GM18517 (cell line): ENCODE data around the gene ZCCHC10.

Source experiments
- ATAC-seq: cut with Tn5 transposase; IDR thresholded peaks from one replicate; pipeline ENCODE4 v1.9.1; 2021; ENCODE audit warnings: mild to moderate bottlenecking, moderate library complexity; ENCODE audit not compliant: unreplicated experiment

ZCCHC10 gene

DNA sequence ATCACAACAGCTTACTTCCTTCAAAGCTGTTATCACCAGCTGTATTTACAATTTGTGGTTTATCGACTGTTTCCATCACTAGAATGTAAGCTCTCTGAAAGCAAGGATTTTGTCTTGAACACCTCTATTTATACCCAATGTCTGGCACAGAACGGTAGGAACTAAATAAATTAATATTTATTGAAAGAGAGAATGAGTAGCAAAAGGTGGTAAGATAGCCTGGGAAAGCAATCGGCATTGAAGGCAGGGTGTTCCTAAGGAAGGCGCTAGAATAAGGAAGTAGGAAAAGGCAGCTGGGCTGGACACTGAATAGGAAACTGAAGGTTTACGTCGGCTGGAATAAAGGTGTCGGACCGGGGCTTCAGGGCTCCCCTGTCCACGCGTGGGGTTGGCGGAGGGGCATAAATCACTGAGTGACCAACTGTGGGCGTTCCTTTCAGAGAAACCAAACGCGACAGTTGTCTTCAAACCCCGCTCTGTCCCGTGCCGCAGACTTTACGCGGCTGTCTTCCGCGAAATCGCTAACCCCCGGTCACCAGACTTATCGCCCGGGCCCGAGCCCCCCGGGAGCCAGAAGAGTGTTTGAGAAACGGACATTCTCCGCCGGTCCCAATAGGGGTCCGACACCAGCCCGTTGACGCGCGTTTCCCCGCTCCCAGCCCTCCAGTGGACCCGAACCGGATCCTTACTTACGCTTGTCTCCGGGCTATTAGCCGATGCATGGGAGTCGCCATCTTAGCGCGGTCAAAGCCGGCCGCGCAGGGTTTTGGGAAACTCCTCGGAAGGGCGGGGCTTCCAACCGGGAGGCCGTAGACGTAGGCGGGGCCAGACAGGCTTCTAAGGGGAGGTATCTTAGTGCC is at the start of gene ZCCHC10:
Gene ZCCHC10, minus strand, starts transcription at position 746 of the 860 bp plus-strand sequence. Its CDS starts 12 bp downstream, at position 734.
- peak; percentile 84 for ATAC-seq

DNA sequence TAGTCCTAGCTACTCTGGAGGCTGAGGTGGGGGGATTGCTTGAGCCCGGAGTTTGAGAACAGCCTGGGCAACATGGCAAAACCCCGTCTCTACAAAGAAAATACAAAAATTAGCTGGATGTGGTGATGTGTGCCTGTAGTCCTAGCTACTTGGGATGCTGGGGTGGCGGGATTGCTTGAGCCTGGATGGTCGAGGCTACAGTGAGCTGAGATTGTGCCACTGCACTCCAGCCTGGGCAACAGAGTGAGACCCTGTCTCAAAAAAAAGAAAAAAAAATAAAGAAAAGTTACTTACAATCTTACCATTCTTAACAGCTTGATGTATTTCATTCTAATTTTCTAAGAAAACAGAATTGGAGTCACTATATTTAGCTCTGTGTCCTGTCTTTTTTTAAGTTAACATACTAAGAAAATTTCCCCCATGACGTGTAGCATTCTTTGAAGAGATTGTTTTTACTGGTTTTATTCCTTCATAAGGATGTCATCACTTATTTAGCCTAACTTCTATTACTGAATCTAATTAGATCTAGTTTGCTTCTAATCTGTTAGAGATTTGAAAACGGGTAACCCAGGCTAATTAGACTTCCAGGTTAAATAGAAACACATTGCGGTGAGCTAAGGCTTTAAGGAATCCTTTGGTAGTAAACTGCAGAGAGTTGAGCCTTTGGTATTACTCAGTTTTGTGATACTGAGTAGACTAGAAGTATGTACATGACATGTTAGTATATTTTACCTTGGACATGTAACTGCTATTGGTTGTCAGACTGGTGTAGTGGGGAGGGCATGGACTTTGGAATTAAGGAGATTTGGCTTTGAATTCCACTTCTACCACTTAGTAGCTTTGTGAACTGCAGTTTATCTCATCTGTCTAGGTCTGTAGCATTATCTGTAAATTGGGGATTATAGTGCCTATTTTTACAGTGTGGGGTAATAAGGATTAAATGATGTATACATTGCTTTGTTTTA is 49.5 kb upstream of the ZCCHC10 start:
- ATAC-seq = no peak

DNA sequence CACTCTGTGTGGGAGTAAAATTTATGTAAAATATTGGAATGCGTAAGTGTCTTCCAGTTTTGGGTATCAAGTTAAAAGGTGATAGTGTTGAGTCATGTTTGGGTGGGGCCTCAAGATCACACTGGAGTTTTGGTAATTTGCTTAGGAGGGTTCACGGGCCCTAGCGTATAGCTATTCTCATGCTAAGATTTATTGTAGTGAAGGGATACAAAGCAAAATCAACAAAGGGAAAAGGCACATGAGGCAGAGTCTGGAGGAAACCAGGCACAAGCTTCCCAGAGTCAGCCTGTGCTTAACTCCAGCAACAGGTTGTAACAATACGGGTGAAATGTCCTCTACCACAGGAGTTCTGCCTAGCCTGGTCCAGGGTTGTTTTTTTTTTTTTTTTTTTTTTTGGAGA is 45.7 kb upstream of the ZCCHC10 start:
- no peak for ATAC-seq

GRCh38 chr5:133066045-133066444 is 39.7 kb upstream of the ZCCHC10 start:
- no peak for ATAC-seq

DNA sequence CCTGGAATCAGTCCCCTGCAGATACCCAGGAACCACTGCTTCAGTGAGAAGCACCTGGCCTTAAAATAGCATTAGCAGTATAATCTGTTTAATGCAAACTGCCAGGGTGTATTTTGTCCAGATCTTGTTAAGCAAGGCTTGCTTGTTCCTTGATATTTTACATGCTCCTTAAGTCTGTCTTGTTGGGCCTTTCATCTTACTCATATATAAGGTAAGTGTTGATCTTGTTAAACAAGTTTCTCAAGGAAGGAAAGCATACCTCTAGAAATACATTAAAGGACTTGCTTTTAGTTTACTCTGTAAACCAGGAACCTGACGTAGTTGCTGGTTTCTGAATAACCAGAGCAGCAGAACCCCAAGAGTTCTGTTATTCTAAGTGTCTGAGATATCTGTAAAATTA is 39.1 kb upstream of the ZCCHC10 start:
- no peak for ATAC-seq

- ATAC-seq = no peak
Observed at GRCh38 chr5:133063965-133064364, 37.6 kb upstream of the ZCCHC10 start.

DNA sequence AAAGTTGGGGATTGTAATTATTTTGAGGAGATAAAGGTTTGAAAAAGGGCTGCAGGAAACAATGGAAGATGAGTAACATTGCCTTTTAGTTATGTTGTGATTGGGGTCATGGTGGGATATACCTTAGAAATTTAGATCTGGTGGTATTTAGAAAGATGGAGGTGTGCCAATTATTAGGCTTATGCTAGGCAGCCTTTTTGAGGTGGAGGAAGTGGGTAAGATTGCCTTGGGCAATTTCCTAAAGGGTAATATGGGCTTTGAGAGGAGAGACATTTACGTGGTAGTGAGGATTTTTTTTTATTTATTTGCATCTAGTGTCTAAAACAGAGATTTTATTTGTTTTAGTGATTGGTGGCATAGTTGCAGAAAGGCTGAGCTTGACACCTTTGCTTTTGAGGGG is 35.9 kb upstream of the ZCCHC10 start:
- no peak for ATAC-seq

GRCh38 chr5:133059621-133060020 is 33.3 kb upstream of the ZCCHC10 start:
- no peak for ATAC-seq

GRCh38 chr5:133056891-133057290 is 30.5 kb upstream of the ZCCHC10 start:
- ATAC-seq = no peak

DNA sequence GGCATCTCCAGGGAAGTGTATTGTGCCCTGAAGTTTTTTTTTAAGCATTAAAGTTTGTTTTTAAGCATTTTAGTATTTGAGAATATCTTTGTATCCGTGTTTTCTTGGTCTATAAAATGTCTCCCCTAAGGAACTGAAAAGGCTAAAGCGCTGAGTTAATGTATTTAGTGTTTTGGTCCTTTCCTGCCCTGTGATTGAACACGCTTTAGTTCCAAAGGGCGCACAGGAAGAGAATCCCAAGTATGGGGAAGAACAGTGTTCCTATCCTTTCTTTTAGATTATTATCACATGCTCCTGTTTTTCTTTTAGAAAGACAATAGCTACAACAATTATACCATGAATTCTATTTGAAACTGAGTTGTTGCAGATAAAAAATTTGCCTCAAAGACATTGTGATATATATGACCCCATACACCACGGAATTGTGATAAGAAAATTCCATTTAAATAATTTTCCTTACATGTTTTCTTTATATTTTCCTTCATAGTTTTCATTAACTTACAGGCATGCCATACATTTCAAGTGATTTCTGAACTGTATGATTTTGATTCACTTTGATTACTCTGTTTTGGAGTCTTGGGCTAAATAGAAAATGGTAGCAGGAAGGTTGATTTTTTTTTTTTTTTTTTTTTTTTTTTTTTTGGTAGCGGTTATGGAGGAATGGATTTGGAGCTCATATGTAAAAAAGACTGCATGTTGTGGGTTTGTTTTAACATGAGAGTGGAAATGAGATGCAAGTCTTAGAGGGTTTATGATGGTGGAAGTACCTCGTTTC is 28.5 kb upstream of the ZCCHC10 start:
- no peak for ATAC-seq

DNA sequence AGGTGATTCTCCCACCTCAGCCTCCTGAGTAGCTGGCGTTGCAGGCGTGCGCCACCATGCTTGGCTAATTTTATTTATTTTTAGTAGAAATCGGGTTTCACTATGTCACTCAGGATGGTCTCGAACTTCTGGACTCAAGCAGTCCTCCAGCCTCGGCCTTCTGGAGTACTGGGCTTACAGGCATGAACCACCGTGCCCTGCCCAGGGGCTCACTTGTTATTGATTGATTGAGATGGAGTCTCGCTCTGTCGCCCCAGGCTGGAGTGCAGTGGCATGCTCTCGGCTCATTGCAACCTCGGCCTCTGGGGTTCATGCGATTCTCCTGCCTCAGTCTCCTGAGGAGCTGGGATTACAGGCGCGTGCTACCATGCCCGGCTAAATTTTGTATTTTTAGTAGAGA is 27.1 kb upstream of the ZCCHC10 start:
- no peak for ATAC-seq

- ATAC-seq = peak; percentile 27
Observed at GRCh38 chr5:133052317-133053175, 26.2 kb upstream of the ZCCHC10 start.

GRCh38 chr5:133051542-133052316 is 25.4 kb upstream of the ZCCHC10 start, which contains the start of gene HSPA4:
Gene HSPA4 (plus strand): TSS chr5:133052013. CDS start chr5:133052251, 238 bp downstream.
- ATAC-seq = peak; percentile 77

GRCh38 chr5:133051061-133051541 is 24.8 kb upstream of the ZCCHC10 start:
- ATAC-seq = no peak

DNA sequence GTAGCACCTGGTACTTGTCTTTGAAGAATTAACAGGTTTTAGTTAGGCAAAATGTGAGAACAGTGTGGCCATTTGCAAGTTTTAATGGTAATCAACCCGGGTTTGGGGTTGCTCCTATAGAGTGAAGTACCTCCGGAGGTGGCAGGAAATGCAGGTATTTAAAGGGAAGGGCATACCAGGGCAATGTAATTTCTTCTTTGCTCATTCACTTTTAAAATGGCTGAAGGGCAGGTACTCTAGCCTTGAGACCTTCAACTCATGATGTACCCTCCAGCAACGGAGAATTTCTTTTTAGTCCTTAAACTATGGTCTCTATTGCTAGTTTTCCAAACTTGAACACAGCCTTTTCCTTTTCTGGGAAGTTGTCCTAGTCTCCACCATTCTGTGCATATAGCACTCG is 24.2 kb upstream of the ZCCHC10 start:
- no peak for ATAC-seq

- ATAC-seq = no peak
Observed at GRCh38 chr5:133049726-133050048, 23.3 kb upstream of the ZCCHC10 start.

GRCh38 chr5:133048993-133049725 is 22.8 kb upstream of the ZCCHC10 start:
- ATAC-seq = no peak

GRCh38 chr5:133047404-133047803 is 21.1 kb upstream of the ZCCHC10 start:
- no peak for ATAC-seq
